Measurements from ENCODE around the gene SLC9A9. TPM values are rescaled to one million over a fixed set of nuclear protein-coding genes. Genes with fewer than 3 reads are reported as not detected.

The SLC9A9 gene
- total and polyA plus RNA-seq, 2 donors (not counting 1 experiment from before 2014, with no cell fraction given), result 14.3 to 74.0 TPM

- DNase-seq (ENCODE audit: low read depth in 2 of 2), result no peak
- no peak for TF ChIP-seq CTCF (conservative IDR thresholded peaks at IDR 0.05 in 1 of 2, IDR thresholded peaks at IDR 0.05 in 1 of 2; ENCODE audit: low read depth in 1 of 2, low read length in 2 of 2)
- TF ChIP-seq EZH2 (IDR thresholded peaks at IDR 0.05; ENCODE audit: low read length, missing control alignments), result no peak
- Histone ChIP-seq H3K9ac (ENCODE audit: insufficient read depth, low read length) (no peak overlapping the region), H3K9me3 (ENCODE audit: control insufficient read depth, insufficient read depth, low read depth, low read length) (no peaks in the 10 kb centered on the region), H3K27ac (ENCODE audit: insufficient read depth, low read length) (no peak overlapping the region), H4K20me1 (ENCODE audit: control insufficient read depth, extremely low read depth, insufficient read depth, low read length) (no peaks in the 10 kb centered on the region), H3K79me2 (ENCODE audit: control insufficient read depth, insufficient read depth, low read length) (no peaks in the 10 kb centered on the region), H3K4me1 (ENCODE audit: control insufficient read depth, extremely low read depth, insufficient read depth, low read length) (no peaks in the 10 kb centered on the region), H3K27me3 (ENCODE audit: control insufficient read depth, insufficient read depth, low read length) (no peaks in the 10 kb centered on the region), H3K4me3 (replicated peaks in 1 of 4; ENCODE audit: control extremely low read depth in 1 of 4, insufficient read depth in 1 of 4, low read depth in 3 of 4, low read length in 4 of 4) (no peak overlapping the region), H3K4me2 (ENCODE audit: extremely low read depth, insufficient read depth, low read length) (no peak overlapping the region), H3K36me3 (ENCODE audit: control insufficient read depth, insufficient read depth, low read length) (no peaks in the 10 kb centered on the region), H2AFZ (ENCODE audit: low read length) (no peak overlapping the region)
Measured at GRCh38 chr3:143410259-143410658, 438.0 kb downstream of the SLC9A9 start.

GRCh38 chr3:143408771-143409170, 439.5 kb downstream of the SLC9A9 start:
- TF ChIP-seq EZH2 (IDR thresholded peaks at IDR 0.05; ENCODE audit: low read length, missing control alignments) (no peak), CTCF (conservative IDR thresholded peaks at IDR 0.05 in 1 of 2, IDR thresholded peaks at IDR 0.05 in 1 of 2; ENCODE audit: low read depth in 1 of 2, low read length in 2 of 2) (no peak)
- Histone ChIP-seq H3K27me3 (ENCODE audit: control insufficient read depth, insufficient read depth, low read length) (no peaks in the 10 kb centered on the region), H3K36me3 (ENCODE audit: control insufficient read depth, insufficient read depth, low read length) (no peaks in the 10 kb centered on the region), H2AFZ (ENCODE audit: low read length) (no peak overlapping the region), H3K9ac (ENCODE audit: insufficient read depth, low read length) (no peak overlapping the region), H4K20me1 (ENCODE audit: control insufficient read depth, extremely low read depth, insufficient read depth, low read length) (no peaks in the 10 kb centered on the region), H3K4me2 (ENCODE audit: extremely low read depth, insufficient read depth, low read length) (no peak overlapping the region), H3K79me2 (ENCODE audit: control insufficient read depth, insufficient read depth, low read length) (no peaks in the 10 kb centered on the region), H3K4me3 (replicated peaks in 1 of 4; ENCODE audit: control extremely low read depth in 1 of 4, insufficient read depth in 1 of 4, low read depth in 3 of 4, low read length in 4 of 4) (no peak overlapping the region), H3K9me3 (ENCODE audit: control insufficient read depth, insufficient read depth, low read depth, low read length) (no peaks in the 10 kb centered on the region), H3K4me1 (ENCODE audit: control insufficient read depth, extremely low read depth, insufficient read depth, low read length) (no peaks in the 10 kb centered on the region), H3K27ac (ENCODE audit: insufficient read depth, low read length) (no peak overlapping the region)
- DNase-seq (ENCODE audit: low read depth in 2 of 2), result no peak

- no peak for DNase-seq (ENCODE audit: low read depth in 2 of 2)
- no peak overlapping the region for H3K27ac ChIP-seq (ENCODE audit: insufficient read depth, low read length)
- no peaks in the 10 kb centered on the region for H4K20me1 ChIP-seq (ENCODE audit: control insufficient read depth, extremely low read depth, insufficient read depth, low read length)
- H3K4me3 ChIP-seq (replicated peaks in 1 of 4; ENCODE audit: control extremely low read depth in 1 of 4, insufficient read depth in 1 of 4, low read depth in 3 of 4, low read length in 4 of 4), result no peak overlapping the region
- no peaks in the 10 kb centered on the region for H3K4me1 ChIP-seq (ENCODE audit: control insufficient read depth, extremely low read depth, insufficient read depth, low read length)
- no peaks in the 10 kb centered on the region for H3K27me3 ChIP-seq (ENCODE audit: control insufficient read depth, insufficient read depth, low read length)
- no peaks in the 10 kb centered on the region for H3K9me3 ChIP-seq (ENCODE audit: control insufficient read depth, insufficient read depth, low read depth, low read length)
- H3K9ac ChIP-seq (ENCODE audit: insufficient read depth, low read length), result no peak overlapping the region
- H3K4me2 ChIP-seq (ENCODE audit: extremely low read depth, insufficient read depth, low read length), result no peak overlapping the region
- no peak overlapping the region for H2AFZ ChIP-seq (ENCODE audit: low read length)
- H3K79me2 ChIP-seq (ENCODE audit: control insufficient read depth, insufficient read depth, low read length), result no peaks in the 10 kb centered on the region
- H3K36me3 ChIP-seq (ENCODE audit: control insufficient read depth, insufficient read depth, low read length), result no peaks in the 10 kb centered on the region
- no peak for TF ChIP-seq EZH2 (IDR thresholded peaks at IDR 0.05; ENCODE audit: low read length, missing control alignments)
- no peak for TF ChIP-seq CTCF (conservative IDR thresholded peaks at IDR 0.05 in 1 of 2, IDR thresholded peaks at IDR 0.05 in 1 of 2; ENCODE audit: low read depth in 1 of 2, low read length in 2 of 2)
Measured at GRCh38 chr3:143402602-143403001, 445.7 kb downstream of the SLC9A9 start.

Measured in fibroblast of lung (primary cell).